Measurements from ENCODE around the gene CACHD1.
A peak's percentile ranks its signal among the peaks of the same experiment; 100 is the strongest.

The CACHD1 gene

DNA sequence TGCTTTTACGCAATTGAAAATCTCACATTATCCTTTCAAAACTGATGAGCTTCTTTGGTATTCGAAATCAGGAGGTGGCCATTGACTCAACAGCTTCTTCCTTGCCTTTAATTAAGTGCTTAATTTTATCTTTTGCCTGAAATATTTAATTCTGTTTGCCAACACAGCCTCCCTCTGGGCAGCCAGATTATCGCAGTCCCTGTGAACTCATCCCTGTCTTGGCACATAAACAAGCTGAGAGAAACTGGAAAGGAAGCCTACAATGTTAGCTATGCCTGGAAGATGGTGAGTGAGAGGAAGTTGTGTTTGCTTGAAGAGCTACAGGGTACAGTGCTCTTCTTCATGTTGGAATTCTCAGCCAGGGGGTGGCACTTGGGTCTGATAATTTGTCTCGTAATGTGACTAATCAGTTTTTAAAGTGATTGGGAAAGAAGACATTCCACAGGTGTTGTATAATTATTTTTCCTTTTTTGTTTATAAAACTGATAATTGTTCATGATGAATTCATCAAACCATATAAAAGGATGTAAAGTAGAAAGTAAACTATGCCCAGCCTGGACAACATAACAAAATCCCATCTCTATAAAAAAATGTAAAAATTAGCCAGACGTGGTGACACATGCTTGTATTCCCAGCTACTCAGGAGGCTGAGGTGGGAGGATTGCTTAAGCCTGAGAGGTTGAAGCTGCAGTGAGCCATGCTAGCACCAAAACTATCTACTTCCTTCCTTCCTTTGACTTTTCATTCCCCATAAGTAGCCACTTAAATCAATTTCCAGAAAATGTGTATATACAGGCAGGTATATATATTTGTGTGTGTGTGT is 184.8 kb downstream of the CACHD1 start:
- no peak for DNase-seq (ENCODE audit: low spot score)

DNA sequence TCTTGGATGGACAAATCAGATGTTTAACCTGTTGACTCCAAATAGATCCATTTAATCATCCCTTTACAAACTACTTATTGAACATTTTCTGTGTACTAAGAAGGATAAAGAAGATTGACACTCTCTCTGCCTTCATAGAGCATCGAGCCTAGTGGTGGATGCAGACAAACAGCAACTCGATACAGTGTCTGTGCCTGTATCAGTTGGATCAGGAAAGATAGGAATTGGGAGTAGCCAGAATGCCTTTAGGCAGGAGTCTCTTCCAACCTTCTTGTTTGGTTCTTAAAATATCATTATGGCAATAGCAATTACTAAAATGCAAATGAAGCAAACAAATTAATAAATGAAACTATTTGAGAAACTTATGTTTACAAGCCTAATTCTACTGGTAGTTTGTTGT is 185.9 kb downstream of the CACHD1 start:
- no peak for DNase-seq (ENCODE audit: low spot score)

- DNase-seq (ENCODE audit: low spot score) = no peak
Observed at GRCh38 chr1:64659478-64660138, 189.7 kb downstream of the CACHD1 start.

DNA sequence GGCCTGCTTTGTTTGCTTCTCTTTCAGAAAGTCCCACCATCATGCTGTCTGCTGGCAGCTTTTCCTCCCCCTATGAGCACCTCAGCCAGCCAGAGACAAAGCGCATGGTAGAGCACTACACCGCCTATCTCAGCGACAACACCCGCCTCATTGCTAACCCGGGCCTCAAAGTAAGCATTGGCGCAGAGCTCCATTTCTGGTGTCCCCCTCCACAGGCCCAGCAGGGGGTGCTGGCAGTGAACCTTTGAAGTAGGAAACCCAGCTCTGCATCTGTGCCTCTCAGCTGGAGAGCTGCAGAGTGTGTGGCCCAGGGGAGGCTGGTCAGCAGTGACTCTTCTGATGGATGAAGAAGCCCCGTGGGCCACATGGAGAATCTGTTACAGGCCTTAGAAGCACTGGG is 193.7 kb downstream of the CACHD1 start:
- peak; percentile 14 for DNase-seq (ENCODE audit: low spot score)

DNA sequence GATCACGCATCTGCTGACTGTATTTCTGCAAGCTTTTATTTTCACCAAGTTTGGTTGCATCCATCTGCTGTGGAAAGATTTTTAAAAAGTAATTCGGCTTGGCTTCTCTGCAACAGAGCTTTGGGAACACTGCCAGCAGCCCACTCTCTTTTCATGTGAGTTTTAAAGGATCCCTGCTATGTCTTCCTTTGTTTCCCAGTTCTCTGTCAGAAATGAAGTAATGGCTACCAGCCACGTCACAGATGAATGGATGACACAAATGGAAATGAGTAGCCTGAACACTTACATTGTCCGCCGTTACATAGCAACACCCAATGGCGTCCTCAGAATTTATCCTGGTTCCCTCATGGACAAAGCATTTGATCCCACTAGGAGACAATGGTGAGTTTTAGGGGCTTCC is 194.4 kb downstream of the CACHD1 start:
- DNase-seq (ENCODE audit: low spot score) = no peak

DNA sequence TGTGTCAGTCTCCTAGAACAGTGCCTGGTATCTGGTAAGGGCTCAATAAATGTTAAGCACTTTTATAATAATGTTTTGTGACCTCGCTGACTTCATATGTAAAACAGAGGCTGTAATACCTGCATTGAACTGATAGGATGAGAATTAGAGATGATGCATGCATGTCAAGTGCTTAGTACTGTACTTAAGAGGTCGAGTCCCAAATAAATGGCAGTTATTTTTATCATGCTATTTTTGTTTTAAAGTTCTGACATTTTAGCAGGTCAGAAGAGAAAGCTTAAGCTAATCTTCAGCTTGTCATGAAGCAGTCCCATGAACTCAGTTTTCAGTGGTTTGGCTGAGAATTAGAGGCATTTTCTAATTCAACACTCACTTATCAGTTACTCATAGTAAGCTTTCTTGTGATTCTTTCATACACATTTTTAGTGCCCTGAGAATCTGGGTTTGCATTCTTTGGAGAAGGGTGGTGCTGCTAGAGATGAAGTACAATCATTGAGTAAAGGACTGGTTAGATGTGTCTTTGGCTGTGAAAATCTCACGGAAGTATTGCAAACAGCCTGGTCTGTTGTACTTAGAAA is 199.3 kb downstream of the CACHD1 start:
- no peak for DNase-seq (ENCODE audit: low spot score)

DNA sequence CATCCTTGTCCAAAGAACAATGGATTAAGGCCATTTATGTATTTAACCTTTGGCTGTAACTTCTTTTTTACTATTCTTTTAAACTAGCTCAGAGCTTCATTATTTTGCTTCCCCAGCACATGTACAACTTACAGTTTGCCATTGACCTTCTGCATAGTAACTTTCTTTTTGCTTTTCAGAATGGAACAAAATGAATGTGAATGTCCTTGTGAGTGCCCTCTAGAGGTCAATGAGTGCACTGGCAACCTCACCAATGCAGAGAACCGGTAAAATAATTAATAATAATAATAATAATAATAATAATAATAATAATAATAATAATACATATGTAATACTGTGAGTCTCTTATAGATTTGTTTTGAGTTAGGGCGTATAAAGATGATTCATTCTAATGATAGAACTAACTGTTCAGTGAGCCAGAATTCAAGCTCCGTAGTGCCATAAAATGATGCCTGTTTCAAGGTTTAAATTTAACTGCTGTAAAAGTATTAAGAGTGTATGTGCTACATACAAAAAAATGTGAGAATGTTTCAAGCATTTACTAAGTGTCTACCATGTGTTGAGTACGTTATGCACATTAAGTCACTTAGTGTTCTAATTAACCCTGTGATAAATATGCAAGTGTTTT is 205.9 kb downstream of the CACHD1 start:
- DNase-seq (ENCODE audit: low spot score) = peak; percentile 7

GRCh38 chr1:64676386-64676785 is 206.5 kb downstream of the CACHD1 start:
- DNase-seq (ENCODE audit: low spot score) = no peak

GRCh38 chr1:64677532-64677931 is 207.6 kb downstream of the CACHD1 start:
- no peak for DNase-seq (ENCODE audit: low spot score)

DNA sequence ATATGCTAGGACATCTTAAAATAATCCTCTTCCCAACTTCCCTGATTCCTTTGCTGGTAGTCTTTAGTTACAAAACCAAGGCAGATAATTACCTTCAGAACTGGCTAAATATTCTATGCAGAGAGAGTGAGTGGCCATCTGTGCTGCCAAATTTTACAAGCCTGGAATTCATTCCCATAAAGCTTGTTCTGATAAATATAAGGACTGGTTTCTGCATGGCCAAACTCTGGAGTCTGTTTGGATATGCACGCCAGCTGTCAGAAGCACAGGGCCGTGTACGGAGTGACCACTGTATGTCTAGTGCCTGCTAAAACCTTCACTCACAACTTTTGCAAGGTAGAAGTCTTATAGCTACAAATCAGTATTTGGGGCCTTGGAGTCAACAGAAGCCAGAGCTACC is 208.4 kb downstream of the CACHD1 start:
- no peak for DNase-seq (ENCODE audit: low spot score)

DNA sequence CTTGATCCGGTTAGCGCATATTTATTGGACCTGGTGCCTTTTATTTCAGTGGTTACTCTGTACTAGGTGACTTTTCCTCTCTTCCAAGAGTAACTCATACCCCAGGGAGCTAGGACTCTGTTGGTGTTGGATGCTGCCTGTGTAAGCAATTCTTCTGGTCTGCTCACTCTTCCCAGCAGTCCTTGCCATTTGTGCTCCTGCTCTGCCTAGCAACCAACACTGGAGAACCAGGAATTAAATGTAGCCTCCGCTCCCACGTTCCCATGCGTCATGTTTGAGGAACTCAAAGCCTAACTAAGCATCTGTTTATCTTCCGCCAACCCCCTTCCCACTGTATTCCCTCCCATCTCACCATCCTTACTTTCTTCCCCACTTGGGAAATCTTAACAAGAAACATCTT is 209.2 kb downstream of the CACHD1 start:
- no peak for DNase-seq (ENCODE audit: low spot score)

DNA sequence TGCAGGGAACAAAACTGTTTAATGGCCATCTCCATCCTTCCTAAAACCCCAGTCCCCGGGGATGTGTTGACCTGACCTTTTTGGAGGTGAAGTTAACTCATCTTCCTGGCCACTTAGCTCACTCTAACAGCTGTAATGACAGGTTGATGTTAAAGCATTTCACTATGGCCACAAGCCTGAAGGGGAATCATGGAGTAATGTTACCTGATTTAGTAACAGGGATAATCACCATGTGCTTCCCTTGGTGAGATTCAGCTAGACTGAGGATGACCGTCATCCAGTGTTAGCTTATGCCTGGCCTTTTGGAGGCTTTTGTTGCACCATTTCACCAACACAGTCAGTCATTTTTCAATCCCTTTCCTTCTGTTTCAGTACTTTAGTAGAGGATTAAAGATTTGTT is 210.7 kb downstream of the CACHD1 start:
- no peak for DNase-seq (ENCODE audit: low spot score)

GRCh38 chr1:64681043-64681442 is 211.1 kb downstream of the CACHD1 start:
- no peak for DNase-seq (ENCODE audit: low spot score)

DNA sequence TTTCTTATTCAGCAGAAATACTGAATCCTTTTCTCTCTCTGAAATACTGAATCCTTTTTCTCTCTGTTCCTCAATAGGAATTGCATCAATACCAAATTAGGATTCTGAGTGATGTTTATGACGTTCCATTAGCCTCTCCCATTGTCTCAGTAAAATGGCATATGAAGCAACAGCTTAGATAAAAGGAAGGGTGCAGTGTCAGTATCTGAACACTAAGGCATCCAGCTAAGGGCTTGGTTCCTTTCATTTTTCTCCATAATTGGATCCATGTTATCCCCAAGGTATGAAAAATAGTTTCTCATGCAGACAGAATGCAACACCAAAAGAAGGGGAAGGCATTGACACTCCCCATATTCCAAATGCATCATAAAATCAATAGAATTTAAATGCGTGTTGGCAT is 213.5 kb downstream of the CACHD1 start:
- DNase-seq (ENCODE audit: low spot score) = no peak

DNA sequence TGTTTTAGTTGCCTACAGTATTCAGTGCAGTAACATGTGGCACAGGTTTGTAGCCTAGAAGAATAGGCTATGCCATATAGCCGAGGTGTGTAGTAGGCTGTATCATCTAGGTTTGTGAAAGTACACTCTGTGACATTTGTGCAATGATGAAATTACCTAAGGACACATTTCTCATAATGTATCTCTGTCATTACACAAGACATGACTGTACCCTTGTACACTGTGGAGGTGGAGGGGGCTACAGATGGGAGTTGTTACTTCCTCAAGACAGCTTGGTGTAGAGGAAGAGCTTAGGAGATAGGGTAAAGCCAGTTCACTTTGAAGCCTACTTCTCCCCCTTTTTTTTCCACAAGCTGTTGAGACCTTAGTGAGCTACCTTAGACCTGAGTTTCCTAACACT is 215.3 kb downstream of the CACHD1 start:
- no peak for DNase-seq (ENCODE audit: low spot score)

- no peak for DNase-seq (ENCODE audit: low spot score)
Observed at GRCh38 chr1:64685765-64686341, 215.9 kb downstream of the CACHD1 start.

DNA sequence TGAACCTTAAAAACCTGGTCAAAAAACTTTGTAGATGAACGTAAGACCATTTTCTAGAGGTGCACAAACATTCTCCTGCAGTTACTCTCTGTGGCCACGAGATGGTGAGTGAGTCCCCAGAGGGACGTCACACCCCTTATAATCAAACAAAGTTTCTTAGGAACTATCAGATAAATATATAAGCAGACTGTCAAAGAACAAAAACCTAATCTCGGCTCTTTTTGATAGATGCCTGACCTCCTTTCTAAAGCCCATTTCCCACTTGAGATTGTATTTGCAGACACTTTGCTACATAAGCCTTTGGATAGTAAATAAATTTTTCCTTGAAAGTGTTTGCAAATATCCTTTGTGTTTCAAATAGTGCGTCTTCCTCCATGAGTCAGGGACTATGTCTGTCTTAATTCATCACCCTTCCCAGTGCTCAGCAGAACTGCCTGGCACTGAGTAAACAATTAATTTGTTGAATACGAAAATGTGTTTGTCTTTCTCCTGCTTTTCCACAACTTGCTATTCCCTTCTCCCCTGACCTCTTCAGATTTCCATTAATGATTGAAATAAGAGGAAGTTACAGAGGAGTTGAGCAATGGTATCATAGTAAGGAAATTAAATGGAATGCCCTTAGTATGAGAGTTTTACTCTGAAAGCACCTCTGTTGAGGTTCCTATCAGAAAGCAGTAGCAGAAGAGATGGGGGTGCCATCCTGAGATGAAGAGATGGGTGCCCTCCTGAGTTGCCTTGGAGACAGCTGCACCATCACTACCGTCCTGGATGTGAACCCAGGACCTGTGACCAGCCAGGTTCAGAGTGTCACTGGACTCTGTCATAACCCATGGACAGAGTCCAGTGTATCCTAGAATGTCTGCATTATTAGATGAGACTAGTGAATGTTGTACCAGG is 217.1 kb downstream of the CACHD1 start:
- peak; percentile 35 for DNase-seq (ENCODE audit: low spot score)

DNA sequence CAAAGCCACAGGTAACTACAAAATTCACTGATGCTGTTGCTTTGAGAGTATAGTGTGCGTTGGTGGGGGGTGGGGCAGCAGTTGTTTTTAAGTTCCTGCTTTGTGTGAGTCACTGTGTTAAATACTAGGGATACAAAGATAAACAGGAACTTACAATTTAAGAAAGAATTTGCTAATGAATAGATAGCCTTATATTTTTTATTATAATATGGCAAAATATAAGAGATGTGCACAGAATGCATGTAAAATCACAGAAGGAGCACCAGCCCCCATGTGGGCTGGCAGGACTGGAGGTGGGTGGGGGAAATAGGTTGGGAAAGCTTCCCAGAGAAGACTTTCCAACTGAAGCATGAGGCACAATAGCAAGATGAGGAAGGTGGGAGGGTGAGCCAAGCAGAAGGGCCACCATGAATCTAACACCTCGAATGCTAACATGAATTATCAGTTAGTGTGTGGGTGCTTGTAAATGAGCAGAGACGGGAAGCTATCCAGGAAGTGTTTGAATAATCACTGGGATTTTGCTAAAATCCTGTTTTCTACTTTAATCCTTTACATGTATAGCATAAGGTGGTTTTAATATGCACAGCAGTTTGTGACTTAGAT is 217.9 kb downstream of the CACHD1 start:
- no peak for DNase-seq (ENCODE audit: low spot score)

DNA sequence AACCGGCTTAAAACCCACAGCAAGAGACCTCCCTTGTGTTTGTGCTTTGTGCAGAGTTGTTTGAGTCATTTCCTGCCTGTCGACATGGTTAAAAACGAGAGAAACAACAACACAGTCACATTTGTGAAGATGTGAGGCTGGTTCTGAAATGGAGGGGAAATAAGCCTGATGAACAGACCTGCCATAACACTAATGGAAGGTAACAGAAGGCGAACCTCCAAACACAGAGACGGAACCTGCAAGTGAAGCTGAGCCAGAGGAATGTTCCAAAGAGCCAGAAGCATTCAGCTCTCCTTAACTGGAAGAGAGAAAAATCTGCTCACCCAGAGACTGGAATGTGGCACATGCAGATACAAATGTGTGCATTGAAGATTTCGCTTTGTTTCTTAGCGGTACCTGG is 221.7 kb downstream of the CACHD1 start:
- DNase-seq (ENCODE audit: low spot score) = peak; percentile 40

- DNase-seq (ENCODE audit: low spot score) = no peak
Observed at GRCh38 chr1:64692911-64693310, 223.0 kb downstream of the CACHD1 start.

- no peak for DNase-seq (ENCODE audit: low spot score)
Observed at GRCh38 chr1:64693406-64693805, 223.5 kb downstream of the CACHD1 start.
